GM19372 (cell line): ENCODE results near the gene AHCY.
"Not testable (repeated sequence)": the region's sequence is repeated elsewhere in the genome, so short reads cannot be mapped to it uniquely, and the experiment has no call there.

Source experiments
- ATAC-seq: cut with Tn5 transposase; IDR thresholded peaks from one replicate; pipeline ENCODE4 v1.9.1; 2021; ENCODE audit warnings: mild to moderate bottlenecking, low read depth, moderate library complexity; ENCODE audit not compliant: unreplicated experiment

The AHCY gene

DNA sequence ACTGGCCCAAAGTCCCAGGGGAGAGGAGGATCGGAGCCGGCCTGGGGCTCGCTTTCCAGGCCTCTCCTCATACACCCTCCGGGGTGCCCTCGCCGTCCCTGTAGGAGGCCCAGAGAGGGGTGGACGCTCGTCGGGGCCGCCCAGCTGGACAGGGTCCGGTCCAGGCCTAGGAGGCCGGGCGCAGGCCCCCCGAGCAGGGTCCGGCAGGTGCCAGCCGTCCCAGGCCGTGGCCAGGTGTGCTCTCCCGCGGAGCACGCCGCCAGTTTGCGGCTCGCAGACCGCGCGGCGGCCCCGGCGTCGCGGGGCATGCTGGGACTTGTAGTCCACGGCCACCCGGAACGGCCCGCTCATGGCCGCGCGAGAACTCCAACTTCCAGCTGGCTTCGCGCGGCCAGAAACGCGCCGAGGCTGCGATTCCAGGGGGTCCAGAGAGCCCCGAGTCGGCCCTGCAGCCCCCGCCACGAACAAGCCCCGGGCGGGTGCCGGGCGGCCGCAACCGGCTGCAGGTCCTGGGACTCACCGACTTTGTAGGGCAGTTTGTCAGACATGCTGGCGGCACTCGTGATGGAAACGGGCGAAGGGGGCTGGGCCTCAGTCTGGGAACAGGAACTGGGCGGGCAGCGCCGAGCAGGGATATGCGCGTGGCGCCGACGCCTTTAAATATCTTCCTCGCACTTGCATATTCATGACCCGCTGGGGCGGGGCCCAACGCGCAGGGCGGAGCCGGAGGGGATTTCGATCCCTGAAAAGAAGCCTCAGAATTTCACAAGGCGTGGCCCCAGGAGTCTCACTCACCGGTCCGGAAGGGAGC, at the start of gene AHCY:
AHCY (minus strand) TSS at position 633 of the 811 bp plus-strand sequence; CDS start at position 548, 85 bp downstream.
- ATAC-seq = peak; percentile 82

DNA sequence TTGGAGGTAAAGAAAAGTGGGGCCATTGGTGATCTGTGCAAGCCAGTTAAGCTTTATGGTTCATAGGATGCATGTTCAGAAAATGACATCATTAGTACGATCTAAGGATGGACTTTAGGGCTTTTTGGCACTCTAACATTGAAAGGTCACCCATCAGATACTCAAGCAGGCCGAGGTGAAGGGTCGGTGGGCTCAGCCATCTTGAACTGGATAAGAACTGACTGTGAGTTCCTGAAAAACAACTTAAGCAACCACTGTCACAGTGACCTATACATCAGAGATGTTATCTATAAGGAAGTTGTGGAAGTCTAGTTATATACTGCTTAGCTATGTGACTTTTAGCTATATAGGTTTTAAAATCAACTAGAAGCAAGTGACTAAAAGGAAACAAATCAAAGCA, 46.9 kb upstream of the AHCY start:
- ATAC-seq = no peak

DNA sequence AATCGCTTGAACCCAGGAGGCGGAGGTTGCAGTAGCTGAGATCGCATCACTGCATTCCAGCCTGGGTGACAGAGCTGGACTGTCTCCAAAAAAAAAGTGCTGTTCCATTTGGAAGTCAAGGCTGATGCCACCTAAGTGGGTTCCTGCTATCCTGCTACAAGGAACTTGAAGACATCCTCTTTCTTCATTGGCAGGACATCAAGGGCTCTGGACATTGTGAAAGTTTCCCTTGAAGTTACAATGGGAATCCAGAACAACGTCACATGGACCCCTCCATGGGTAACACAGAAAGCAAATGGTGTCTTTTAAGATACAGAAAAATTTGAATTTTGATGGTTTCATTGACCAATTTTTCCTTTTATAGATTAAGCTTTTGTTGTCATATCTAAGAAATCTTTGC, 44.4 kb upstream of the AHCY start:
- no peak for ATAC-seq

DNA sequence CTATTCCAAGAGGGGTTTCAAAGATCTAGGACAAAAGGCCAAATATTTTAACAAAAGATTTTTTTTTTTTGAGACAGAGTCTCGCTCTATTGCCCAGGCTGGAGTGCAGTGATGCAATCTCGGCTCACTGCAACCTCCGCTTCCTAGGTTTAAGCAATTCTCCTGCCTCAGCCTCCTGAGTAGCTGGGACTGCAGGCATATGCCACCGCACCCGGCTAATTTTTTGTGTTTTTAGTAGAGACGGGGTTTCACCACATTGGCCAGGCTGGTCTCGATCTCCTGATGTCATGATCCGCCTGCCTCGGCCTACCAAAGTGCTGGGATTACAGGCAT, 43.3 kb upstream of the AHCY start:
- not testable (repeated sequence) for ATAC-seq

DNA sequence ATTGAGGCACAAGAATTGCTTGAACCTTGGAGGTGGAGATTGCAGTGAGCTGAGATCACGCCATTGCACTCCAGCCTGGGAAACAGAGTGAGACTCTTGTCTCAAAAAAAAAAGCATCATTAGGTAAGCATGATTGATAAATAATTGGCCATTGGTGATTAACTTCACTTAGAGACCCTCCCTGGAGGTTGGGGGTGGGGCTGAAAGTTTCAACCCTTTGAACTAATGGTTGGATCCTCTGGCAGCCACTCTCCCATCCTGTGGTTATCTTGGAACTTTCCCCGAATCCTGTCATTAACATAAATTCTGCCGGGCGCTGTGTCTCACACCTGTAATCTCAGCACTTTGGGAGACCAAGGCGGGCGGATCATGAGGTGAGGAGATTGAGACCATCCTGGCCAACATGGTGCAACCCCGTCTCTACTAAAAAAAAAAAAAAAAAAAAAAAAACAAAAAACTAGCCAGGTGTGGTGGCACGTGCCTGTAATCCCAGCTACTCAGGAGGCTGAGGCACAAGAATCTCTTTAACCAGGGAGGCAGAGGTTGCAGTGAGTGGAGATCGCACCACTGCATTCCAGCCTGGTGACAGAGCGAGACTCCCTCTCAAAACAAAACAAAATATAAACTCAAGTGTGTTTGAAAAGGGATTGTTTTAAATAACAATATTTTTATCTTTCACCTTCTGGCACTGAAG, 42.8 kb upstream of the AHCY start:
- not testable (repeated sequence) for ATAC-seq

DNA sequence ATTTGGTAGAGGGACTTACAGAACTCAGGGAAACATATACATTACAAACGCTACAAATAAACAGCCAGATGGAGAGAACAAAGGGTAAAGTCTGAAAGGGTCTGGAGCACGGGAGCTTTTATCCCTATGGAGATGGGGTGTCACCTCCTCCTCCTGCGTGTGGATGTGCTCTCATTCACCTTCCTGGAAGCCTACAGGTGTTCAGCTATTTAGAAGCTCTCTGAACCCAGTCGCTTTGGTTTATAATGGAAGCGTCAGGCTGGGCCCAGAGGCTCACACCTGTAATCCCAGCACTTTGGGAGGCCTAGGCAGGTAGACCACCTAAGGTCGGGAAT, 42.2 kb upstream of the AHCY start:
- ATAC-seq = no peak

DNA sequence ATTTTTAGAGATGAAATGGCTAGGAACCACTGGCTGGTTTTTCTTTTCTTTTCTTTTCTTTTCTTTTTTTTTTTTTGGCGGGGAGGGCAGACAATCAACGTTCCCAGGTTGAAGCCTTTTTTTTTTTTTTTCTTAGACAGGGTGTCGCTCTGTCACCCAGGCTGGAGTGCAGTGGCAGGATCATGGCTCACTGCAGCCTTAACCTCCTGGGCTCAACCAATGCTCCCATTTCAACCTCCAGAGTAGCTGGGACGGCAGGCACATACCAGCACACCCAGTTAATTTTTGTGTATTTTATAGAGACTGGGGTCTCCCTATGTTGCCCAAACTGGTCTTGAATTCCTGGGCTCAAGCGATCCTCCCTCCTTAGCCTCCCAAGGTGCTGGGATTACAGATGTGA, 41.1 kb upstream of the AHCY start:
- no peak for ATAC-seq

DNA sequence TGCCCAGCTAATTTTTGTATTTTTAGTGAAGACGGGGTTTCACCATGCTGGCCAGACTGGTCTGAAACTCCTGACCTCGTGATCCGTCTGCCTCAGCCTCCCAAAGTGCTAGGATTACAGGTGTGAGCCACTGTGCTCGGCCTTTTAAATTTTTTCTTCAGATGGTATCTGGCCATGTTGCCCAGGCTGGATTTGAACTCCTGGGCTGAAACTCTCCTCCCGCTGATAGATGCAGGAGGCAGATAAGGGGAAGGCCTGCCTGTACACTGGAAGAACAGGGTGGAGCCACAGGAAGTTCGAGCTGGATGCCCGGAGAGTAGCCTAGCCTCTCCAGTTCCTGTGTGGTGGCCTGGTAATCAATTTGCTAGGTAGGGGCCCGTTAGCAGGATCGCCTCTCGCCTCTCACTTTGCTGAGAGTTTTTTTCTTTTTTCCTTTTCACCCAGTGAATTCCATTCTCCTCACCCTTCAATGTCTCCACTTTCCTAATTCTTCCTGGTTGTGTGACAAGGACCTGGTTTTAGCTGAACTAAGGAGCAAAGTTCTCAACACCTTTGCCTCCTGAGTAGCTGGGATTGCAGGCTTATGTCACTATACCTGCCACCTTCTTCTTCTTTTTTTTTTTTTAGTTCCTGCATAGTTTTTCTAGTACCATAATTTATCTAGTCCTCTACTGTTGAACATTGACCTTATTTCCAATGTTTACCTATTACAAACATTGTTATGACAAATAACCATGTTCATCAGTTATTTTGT, 40.5 kb upstream of the AHCY start:
- ATAC-seq = no peak

DNA sequence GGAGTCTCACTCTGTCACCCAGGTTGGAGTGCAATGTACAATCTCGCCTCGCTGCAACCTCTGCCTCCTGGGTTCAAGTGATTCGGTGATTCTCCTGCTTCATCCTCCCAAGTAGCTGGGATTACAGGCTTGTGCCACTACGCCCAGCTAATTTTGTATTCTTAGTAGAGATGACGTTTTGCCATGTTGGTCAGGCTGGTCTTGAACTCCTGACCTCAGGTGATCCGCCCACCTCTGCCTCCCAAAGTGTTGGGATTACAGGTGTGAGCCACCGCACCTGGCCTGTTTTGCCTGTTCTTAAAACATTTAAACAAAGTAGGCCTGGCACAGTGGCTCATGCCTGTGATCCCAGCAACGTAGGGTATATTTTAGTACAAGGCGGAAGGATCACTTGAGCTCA, 38.0 kb upstream of the AHCY start:
- not testable (repeated sequence) for ATAC-seq

DNA sequence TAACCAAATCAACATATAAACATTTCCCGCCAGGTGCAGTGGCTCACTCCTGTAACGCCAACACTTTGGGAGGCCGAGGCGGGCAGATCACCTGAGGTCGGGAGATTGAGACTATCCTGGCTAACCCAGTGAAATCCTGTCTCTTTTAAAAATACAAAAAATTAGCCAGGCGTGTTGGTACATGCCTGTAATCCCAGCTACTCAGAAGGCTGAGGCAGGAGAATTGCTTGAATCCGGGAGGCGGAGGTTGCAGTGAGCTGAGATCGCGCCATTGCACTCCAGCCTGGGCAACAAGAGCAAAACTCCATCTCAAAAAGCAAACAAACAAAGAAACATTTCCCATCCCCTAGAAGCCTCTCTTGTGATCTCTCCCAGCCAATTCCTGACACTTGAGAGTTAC, 37.6 kb upstream of the AHCY start:
- not testable (repeated sequence) for ATAC-seq

DNA sequence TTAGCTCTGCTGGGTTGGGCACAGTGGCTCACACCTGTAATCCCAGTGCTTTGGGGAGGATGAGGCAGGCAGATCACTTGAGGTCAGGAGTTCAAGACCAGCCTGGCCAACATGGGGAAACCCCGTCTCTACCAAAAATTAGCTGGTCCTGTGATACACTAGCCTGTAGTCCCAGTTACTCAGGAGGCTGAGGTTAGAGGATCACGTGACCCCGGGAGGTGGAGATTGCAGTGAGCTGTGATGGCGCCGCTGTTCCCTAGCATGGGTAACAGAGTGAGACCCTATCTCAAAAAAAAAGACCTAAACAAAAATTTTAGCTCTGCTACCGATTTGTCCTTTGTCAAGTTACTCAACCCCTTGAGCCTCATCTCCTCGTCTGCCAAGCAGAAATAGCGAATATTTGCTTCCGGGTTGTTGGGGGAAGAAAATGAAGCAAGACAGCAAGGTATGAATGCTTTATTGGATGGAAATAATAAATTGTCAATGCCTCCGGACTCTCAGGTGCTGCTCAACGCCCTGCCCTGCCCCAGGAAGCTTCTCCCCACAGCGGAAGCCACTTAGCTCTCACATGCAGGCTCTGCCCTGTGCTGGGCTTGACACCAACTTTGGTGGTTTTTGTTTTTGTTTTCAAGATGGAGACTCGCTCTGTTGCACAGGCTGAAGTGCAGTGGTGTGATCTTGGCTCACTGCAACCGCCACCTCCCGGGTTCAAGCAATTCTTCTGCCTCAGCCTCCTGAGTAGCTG, 35.0 kb upstream of the AHCY start:
- no peak for ATAC-seq

DNA sequence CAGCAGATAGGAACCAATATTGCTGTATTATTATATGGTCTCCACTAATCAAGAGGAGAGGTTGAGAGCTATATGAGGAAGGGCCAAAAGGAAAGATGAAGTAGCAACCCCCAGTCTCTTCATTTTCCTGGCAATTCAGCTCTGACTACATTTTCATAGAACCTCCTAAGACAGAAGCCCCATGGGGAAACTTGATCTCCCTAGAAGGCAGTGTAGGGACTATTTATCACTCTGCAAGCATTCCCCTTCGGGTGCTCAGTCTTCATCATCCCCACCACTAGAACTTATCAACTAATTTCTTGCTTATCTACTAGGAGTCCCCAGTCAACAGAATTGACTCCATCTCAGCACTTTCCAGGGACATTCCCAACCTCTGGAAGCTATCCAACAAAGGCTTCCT, 34.4 kb upstream of the AHCY start:
- no peak for ATAC-seq

DNA sequence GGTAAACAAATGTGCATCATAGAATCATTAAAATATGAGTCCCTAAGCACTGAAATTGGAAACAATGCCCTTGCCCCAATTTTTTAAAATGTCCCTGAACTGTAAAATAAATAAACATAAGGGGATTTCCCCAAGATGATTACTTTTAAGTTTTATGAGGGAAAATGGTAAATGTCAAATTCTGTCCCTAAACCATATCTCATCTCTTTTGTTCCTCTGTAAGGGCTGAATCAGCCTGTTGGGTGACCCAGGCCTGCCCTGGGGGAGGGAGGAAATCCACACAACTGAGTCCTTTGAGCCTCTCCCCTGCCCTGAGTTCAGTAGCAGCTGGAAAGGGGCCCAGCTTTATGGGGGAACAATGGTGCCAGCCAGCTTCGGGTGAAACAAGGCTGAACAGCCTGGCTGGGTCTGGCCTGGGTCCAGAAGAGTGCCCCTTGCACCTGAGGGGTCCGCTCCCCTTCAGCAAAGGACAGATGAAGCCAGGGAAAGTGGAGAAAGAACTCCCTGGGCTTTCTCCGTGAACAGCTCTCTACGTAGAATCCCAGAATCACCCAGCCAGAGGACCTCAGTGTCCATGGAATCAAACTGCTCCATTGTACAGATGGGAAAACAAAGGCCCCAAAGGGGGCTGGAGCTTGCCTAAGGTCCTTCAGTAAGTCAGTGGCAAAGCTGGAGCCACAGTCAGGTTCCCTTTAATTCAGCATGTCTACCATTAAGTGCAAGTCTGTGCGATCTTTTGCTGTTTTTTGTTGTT, 31.7 kb upstream of the AHCY start:
- ATAC-seq = no peak

DNA sequence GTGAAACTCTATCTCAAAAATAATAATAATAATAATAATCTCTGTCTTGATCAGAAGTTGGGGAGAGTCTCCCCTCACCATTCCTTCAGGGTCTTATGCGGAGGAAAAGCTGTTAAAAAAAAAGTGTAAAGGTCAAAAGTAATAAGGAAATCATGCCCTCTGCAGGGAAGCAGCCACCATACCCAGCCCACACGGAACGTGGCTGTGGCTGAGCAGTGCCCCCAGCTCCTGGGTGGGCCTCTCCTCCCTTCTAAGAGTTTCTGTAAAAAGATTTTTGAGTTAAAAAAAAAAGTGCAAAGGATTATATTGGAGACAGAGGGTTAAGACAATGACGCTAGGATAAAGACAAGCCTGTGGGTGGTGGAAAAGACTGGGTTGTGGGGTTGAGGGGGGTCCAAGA, 30.6 kb upstream of the AHCY start:
- ATAC-seq = no peak

DNA sequence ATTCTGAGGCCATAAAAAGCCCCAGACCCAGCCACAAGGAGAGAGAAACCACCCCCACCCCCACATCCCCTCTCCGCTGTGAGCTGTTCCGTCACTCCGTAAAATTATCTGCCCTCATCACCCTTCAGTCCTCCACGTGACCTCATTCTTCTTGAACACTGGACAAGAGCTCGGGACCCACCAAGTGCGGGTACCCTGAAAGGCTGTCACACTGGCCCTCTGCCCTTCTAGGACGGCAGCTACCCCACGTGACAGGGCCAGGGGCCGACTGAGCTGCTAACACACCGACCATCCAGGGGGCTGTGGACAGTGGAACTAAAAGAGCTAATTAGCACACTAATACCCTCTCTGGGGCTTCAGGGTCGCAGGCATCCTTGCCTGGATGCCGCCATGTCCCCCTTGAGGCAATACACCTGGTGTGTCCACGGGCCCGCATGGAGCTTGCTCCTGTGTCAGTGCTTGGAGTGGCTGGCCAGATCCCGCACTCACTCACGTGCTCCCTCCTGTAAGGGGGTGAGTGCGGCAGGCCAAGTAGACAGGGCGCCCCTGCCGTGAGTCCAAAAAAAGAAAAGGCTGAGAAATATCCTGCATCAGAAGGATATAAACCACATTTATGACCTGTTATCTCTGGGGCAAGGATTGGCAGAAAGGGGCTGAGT, 29.2 kb upstream of the AHCY start:
- no peak for ATAC-seq

DNA sequence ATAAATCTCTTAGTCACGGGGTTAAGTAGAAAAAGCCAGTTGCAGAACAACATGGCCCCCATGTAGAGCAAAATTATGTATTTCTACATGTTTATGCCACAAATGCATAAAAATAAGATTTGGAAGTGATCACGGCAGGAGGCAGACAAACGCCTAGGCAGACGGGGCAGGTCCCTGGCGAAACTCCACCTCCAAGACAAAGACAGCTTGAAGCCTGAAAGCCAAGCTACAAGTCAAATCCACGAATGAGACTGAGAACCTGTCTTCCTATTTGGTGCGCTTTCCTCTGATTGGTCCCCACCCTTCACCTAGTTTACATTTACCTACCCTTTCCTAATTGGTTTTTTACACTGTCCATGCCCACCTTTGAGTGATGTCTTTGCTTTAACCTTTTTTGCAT, 28.7 kb upstream of the AHCY start:
- ATAC-seq = no peak

DNA sequence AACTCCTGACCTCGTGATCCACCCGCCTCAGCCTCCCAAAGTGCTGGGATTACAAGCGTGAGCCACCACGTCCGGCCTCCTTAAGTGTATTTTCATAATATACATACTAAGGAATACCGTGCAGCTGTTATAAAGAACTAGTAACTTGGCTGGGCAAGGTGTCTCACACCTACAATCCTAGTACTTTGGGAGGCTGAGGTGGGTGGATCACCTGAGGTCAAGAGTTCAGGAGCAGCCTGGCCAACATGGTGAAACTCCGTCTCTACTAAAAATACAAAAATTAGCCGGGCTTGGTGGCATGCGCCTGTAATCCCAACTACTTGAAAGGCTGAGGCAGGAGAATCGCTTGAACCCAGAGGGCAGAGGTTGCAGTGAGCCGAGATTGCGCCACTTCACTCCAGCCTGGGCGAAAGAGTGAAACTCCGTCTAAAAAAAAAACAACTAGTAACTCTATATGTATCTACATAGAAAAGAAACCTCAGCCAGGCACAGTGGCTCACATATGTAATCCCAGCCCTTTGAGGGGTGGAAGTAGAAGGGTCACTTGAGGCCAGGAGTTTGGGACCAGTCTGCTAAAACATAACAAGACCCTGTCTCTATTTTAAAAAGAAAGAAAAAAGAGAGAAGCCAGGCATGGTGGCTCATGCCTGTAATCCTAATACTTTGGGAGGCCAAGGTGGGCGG, 27.8 kb upstream of the AHCY start:
- not testable (repeated sequence) for ATAC-seq

DNA sequence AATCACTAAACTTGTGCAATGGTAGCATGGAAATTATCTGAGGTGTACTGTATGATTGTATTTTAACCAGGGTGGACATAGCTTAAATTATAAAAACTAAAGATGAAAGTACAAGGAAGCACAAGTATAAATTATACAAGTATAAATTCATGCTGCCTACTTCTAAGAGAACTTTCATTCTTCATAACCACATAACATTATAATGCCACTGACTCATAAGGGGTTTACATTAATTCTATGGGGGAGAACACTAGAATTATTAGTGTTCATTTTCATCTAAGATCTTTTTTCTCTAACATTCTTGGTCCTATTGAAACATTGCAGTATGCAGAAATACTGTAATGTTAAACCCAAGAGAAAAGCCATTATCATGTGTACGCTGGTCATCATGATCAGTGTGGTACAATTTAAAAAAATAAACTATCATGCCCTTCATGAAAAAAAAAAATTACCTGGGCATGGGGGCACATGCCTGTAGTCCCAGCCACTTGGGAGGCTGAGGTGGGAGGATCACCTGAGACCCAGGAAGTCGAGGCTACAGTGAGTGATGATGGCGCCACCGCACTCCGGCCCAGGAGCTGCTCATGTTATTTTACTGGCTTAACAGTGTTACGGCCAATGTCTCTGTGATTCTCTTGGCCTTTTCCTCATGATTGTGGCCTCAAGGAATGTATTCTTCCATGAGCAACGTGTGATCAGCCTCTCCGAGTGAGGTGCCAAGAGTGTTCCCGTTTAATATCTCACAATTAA, 25.9 kb upstream of the AHCY start:
- no peak for ATAC-seq
